Stimulated activated CD4-positive, alpha-beta T cell treated with anti-CD3 and anti-CD28 coated beads, Interleukin-1b, Interleukin-23, amount 100 ng/mL, for 1 hour (primary cell): ENCODE data around the gene PLA2G3.
"Not testable (repeated sequence)": the region's sequence is repeated elsewhere in the genome, so short reads cannot be mapped to it uniquely, and the experiment has no call there.

Experiments used
- DNase-seq, 2 donors: peaks; one replicate each; pipeline ENCODE4 v3.0.0-alpha.2; 2020; ENCODE audit warnings: low read depth in 2 of 2

The PLA2G3 gene

GRCh38 chr22:31099841-31100761 is 40.2 kb downstream of the PLA2G3 start:
- no peak for DNase-seq

GRCh38 chr22:31099386-31099785 is 40.9 kb downstream of the PLA2G3 start:
- DNase-seq: no peak

- DNase-seq: no peak
Measured at GRCh38 chr22:31098632-31099110, 41.6 kb downstream of the PLA2G3 start.

- no peak for DNase-seq
Measured at GRCh38 chr22:31097941-31098631, 42.2 kb downstream of the PLA2G3 start.

DNA sequence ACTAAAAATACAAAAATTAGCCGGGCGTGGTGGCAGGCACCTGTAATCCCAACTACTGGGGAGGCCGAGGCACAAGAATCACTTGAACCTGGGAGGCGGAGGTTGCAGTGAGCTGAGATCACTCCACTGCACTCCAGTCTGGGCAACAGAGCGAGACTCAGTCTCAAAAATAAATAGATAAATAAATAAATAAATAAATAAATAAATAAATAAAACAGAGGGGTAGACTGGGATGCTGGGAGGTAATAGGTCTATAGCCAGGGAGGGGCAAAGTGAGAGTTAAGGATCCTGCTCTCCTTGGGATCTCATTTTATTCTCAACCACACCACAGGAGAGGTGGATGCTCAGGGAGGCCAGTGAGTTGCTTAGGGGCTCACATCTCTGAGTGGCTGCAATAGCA is 42.8 kb downstream of the PLA2G3 start:
- not testable (repeated sequence) for DNase-seq

DNA sequence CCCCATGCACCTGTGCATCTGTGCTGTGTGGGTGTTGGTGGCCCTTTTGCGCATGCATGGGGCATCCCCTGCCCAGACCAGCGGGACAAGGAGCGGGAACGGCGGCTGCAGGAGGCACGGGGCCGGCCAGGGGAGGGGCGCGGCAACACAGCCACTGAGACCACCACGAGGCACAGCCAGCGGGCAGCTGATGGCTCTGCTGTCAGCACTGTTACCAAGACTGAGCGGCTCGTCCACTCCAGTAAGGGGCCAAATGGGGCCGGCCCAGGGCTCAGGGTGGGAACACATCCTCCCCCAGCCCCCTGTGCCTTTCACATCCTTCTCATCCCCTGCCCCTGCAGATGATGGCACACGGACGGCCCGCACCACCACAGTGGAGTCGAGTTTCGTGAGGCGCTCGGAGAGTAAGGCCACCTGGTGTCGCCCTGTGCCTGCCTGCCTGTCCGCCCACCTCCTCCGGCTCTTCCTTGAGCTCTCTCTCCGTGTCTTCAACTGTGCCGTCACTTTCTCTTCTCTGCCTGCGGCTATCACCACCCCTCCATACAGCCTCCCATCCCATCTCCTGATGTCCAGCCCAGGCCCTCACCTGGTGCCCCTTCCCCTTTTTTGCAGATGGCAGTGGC is 43.5 kb downstream of the PLA2G3 start:
- no peak for DNase-seq

- DNase-seq: no peak
Measured at GRCh38 chr22:31095637-31096249, 44.6 kb downstream of the PLA2G3 start.

DNA sequence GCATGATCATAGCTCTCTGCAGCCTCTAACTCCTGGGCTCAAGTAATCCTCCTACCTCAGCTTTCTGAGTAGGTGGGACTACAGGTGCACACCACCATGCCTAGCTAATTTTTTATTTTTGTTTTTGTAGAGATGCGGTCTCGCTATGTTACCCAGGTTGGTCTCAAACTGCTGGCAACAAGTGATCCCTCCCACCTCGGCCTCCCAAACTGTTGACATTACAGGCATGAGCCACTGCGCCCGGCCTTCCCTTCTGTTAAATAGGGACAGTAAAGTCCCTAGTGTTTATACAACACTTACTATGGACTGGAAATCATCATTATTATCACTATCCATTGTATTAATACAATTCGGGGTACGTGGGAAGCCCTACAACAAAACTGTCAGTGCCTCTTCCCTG is 45.6 kb downstream of the PLA2G3 start:
- DNase-seq: no peak

DNA sequence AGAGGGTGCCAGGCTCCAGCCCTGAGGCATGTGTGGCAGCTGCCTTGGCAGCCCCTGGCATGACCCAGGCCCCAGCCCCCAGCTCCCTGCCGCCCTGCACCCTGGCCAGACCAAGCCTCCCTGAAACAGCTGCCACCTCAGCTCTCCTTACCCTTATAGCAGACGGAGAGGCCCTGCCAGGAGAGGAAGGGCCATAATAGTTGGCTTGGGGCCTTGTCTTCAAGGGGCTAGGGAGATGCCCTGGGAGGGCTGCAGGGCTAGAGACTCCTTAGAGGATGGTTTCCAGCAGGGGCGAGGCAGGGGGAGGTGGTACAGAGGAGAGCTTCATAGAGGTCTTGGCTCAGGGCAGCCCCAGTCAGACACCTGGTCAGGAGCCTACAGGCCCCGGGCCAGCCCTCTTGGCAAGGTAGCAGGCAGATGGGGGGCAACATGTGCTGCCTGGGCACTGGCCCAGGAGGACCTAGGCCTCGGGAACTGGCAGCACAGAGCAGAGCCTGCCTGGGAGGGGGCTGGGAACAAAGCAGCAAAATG is 46.2 kb downstream of the PLA2G3 start:
- no peak for DNase-seq

DNA sequence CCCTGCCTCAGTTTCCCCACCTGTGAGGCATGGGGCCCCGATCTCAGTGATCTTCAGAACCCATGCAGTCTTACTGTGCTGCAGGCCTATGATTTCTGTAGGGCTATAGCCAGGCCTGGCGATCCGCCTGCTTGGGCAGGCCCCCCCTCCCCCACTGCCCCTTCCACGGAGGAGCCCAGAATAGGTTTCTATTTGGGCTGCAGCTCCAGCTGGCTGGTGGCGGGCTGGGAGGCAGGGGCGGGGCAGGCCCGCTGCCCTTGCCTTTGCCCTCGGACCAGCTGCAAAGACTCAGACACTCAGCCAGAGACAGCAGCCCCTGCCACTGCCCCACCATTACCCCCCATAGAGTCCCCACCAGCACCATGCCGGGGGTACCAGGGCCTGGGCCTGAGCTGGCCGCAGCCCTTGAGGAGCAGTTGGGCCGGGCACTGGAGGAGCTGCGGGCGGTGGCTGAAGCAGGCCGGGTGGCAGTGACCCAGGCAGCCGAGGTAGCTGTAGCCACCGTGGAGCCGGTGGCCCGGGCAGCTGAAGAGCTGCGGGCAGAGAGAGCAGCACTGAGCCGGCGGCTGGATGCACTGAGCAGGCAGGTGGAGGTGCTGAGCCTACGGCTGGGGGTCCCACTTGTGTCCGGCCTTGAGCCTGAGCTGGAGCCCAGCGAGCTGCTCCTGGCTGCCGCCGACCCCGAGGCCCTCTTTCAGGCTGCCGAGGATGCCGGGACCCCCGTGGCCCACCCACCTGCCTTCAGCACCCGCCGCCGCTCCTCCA is 47.0 kb downstream of the PLA2G3 start:
- no peak for DNase-seq

DNA sequence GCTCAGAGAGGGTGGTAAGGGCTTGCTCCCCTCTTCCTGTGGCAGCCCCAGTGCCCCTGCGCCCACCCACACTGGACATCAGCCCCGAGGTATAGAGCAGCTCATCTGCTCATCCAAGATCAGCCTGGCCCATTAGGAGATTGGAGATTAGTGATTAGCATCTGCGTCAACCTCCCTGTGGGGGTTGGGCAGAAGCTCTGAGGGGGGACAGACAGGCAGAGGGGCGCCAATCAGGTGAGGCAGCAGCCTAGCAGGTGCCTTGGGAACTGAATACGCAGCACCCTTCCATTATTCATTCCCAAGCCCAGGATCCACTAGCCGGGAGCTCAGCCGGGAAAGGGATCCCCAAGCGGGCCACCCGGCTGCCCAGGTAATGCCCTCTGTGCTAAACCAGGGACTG is 48.1 kb downstream of the PLA2G3 start:
- no peak for DNase-seq

DNA sequence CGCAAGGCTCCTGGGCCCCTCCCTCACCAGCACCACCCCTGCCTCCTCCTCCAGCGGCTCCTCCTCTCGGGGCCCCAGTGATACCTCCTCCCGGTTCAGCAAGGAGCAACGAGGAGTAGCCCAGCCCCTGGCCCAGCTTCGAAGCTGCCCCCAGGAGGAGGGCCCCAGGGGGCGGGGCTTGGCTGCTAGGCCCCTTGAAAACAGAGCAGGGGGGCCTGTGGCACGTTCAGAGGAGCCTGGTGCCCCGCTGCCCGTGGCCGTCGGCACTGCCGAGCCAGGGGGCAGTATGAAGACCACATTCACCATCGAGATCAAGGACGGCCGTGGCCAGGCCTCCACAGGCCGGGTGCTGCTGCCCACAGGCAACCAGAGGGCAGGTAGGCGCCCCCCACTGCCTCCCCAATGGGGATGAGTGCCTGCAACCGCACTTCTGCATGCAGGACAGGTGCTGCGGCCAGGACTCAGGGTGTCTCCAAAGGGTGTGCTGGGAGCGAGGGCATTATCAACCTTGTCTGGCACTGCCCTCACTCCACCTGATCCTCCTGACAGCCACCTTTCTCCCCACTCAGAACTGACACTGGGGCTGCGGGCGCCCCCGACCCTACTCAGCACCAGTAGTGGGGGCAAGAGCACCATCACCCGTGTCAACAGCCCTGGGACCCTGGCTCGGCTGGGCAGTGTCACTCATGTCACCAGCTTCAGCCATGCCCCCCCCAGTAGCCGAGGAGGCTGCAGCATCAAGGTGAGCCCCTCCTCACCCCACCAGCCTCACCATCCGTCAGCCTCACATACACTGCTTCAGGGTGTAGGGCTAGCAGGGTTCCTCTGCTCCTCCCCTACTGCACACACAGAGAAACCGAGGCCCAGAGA is 49.0 kb downstream of the PLA2G3 start:
- no peak for DNase-seq

GRCh38 chr22:31090217-31091085 is 49.9 kb downstream of the PLA2G3 start:
- DNase-seq: no peak

DNA sequence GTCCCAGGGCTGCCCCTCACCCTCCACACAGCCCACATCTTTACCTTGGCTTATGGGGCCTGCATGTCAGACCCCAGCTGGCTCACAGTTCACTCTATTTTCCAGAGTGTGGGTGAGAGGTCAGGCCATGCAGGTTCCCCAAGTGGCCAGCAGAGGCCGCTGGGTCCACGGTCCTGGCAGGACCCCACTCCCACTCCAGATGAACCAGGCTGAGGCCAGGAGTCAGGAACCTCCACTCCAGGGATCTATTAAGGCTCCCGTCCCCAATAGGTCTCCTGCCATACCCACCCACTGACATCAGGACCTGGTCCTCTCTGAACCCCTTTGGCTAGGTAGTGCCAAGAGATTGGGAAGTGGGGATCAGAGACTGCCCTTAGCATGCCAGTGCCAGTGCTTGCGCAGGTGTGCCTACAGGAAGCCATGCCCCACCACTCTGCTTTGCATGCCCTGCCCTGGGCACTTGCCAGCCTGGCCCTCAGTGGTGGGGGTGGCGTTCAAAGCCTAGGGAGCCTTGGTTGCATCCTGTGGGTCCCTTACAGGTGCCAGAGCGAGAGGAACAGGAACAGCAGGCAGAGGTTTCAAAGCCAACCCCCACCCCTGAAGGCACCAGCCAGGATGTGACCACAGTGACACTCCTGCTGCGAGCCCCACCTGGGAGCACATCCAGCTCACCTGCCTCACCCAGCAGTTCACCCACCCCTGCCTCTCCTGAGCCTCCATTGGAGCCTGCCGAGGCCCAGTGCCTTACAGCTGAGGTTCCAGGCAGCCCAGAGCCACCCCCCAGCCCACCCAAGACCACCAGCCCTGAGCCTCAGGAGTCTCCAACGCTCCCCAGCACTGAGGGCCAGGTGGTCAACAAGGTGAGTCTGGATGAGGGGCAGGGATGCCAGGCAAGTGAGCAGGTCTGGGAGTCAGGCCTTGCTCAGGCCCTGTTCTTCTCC is 50.9 kb downstream of the PLA2G3 start:
- DNase-seq: no peak

- no peak for DNase-seq
Measured at GRCh38 chr22:31088233-31088986, 51.9 kb downstream of the PLA2G3 start.

DNA sequence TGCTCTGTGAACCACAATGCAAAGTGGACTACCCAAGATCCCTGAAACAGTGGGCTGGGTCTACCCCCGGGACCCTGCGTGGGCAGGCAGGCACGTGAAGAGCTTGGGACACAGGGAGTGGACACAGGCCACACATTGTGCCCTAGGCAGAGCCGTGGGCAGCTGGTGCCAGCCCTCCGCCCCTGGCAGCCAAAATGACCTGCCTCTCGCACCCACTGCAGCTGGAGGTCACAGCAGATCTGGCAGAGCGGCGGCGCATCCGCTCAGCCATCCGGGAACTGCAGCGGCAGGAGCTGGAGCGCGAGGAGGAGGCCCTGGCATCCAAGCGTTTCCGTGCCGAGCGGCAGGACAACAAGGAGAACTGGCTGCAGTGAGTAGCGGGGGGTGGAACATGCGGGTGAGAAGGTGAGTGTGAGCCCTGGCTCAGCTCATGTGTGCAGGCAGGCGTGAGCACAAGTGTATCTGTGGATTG is 52.5 kb downstream of the PLA2G3 start:
- DNase-seq: no peak

- no peak for DNase-seq
Measured at GRCh38 chr22:31086703-31087330, 53.5 kb downstream of the PLA2G3 start.
